Lower leg skin (tissue), 3 donors: ENCODE measurements around the gene PLCH1.

Source experiments
- POLR2A ChIP-seq, 2 donors: fragments of 450-650 bp; IDR thresholded peaks; one replicate each; pipeline ENCODE4 v1.6.1; 2016 to 2017; ENCODE audit warnings: antibody characterized with exemption in 2 of 2, mild to moderate bottlenecking in 1 of 2, moderate library complexity in 1 of 2
- TF ChIP-seq, protein P1 (sequence below), 3 donors: fragments of 450-650 bp; IDR thresholded peaks; one replicate each; pipeline ENCODE4 v1.5.1; 2016; ENCODE audit warnings: antibody characterized with exemption in 3 of 3, mild to moderate bottlenecking in 3 of 3, moderate library complexity in 2 of 3

DNA sequence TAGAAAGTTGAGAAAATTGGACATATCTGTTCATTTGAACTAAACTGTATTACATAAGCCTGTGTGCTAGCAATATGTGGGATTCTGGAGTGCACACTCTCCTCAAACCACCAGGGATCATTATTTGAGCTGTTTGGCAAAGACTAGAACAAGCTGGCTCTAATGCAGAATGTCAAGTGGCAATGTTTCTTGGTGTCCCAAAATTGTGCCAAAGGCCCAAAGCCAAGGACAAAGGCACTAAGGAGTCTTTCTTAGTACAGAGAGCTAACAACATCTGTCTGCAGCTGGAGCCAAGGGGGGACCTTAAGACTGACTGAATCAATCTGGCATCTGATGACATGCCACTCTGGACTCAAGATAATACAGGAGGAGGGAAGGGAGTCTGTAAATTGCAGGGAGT, 374.7 kb downstream of the PLCH1 start:
- TF ChIP-seq, protein P1, sequence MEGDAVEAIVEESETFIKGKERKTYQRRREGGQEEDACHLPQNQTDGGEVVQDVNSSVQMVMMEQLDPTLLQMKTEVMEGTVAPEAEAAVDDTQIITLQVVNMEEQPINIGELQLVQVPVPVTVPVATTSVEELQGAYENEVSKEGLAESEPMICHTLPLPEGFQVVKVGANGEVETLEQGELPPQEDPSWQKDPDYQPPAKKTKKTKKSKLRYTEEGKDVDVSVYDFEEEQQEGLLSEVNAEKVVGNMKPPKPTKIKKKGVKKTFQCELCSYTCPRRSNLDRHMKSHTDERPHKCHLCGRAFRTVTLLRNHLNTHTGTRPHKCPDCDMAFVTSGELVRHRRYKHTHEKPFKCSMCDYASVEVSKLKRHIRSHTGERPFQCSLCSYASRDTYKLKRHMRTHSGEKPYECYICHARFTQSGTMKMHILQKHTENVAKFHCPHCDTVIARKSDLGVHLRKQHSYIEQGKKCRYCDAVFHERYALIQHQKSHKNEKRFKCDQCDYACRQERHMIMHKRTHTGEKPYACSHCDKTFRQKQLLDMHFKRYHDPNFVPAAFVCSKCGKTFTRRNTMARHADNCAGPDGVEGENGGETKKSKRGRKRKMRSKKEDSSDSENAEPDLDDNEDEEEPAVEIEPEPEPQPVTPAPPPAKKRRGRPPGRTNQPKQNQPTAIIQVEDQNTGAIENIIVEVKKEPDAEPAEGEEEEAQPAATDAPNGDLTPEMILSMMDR (IDR thresholded peaks at IDR 0.05), result no peak
- no peak for TF ChIP-seq POLR2A (IDR thresholded peaks at IDR 0.05)
